22Rv1 (cell line): ENCODE results near the gene GRAP2.

ENCODE experiments used
- H3K27ac ChIP-seq: fragments of 450-650 bp; 2 replicates; pipeline ENCODE4 v1.5.1; 2017
- ZFX ChIP-seq: fragments of 450-650 bp; IDR thresholded peaks from 2 replicates; pipeline ENCODE4 v1.6.1; 2017; ENCODE audit warnings: antibody characterized with exemption, borderline replicate concordance
- TF ChIP-seq, protein P1 (sequence below): fragments of 450-650 bp; IDR thresholded peaks from 2 replicates; pipeline ENCODE4 v1.5.1; 2017; ENCODE audit warnings: mild to moderate bottlenecking

Gene GRAP2

DNA sequence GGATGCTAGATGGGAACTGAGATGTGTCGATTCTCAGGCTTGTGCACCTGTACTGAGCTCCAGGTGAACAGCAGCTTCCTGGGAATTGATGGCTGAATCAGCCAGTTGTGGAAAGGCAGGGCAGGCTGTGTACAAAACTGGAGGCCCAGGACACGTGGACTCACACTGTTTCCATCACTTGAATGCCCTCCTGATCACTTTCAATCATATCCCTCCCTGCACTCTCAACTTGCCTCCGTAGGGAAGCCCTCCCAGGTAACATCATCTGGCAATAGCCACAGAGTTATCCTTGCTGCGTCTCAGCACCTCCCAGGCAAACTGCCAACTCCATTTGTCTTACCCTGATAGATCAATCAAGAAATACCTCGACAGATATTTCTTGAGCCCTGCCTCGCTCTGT, 104.0 kb downstream of the GRAP2 start:
- H3K27ac ChIP-seq: no peak overlapping the region
- TF ChIP-seq ZFX: no peak
- TF ChIP-seq, protein P1, sequence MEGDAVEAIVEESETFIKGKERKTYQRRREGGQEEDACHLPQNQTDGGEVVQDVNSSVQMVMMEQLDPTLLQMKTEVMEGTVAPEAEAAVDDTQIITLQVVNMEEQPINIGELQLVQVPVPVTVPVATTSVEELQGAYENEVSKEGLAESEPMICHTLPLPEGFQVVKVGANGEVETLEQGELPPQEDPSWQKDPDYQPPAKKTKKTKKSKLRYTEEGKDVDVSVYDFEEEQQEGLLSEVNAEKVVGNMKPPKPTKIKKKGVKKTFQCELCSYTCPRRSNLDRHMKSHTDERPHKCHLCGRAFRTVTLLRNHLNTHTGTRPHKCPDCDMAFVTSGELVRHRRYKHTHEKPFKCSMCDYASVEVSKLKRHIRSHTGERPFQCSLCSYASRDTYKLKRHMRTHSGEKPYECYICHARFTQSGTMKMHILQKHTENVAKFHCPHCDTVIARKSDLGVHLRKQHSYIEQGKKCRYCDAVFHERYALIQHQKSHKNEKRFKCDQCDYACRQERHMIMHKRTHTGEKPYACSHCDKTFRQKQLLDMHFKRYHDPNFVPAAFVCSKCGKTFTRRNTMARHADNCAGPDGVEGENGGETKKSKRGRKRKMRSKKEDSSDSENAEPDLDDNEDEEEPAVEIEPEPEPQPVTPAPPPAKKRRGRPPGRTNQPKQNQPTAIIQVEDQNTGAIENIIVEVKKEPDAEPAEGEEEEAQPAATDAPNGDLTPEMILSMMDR: no peak

DNA sequence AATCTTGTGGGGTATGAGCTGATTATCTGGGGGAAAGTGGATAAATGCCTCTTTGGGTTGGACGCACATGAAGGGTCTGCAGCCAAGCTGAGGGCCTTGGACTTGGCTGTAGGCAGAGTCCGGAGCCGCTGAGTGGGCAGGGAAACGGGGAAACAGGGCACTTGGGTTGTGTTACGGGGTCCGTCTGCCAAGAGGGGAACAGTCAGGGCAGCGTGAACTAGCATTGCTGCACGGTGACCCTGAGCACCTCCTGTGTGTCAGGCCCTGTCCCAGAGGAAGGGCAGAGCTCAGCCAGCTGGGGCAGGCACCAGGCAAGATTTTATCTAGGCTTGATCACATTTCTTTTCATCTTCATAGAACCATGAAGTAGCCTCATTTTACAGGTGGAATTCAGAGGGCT, 105.8 kb downstream of the GRAP2 start:
- no peak for TF ChIP-seq ZFX
- TF ChIP-seq, protein P1: no peak
- no peak overlapping the region for H3K27ac ChIP-seq

DNA sequence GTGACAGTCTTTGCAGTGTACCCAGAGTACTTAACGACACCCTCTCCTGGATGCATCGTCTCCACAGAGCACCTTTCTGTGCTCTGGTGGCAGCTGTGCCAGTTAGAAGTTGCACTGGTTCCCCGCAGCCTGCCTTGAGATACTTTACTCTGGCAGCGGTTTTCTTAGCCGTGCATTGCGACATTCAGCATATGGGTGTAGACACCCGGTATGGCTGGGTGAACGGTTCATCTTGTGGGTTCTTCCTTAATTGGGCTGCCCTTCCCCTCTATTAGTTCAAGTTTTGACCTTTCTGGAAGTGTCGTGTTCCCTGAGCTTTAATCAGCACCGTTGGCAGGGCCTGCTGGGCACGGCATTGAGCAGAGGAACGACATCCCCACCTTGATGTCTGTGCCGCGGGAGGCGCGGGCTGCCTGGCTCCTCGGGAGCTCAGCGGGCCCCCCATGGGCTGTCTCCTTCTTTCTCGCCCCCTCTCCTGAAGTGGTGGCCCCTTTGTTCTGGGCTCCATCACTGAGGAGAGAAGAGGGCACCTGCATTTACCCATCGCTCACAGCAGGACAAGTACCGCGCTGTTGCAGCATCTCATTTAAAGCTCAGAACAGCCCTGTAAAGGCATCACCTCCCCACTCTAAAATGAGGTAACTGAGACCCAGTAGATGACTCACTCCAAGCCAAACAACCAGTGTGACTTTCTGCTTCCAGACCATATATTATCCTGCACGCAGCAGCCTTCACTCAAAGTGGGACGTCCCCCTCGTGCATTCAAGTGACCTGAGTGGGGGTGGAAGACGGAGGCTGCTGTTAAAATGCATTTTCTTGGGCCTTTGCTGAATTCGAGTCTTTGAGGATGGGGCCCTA, 107.2 kb downstream of the GRAP2 start:
- no peak overlapping the region for H3K27ac ChIP-seq
- TF ChIP-seq ZFX: no peak
- TF ChIP-seq, protein P1: no peak

DNA sequence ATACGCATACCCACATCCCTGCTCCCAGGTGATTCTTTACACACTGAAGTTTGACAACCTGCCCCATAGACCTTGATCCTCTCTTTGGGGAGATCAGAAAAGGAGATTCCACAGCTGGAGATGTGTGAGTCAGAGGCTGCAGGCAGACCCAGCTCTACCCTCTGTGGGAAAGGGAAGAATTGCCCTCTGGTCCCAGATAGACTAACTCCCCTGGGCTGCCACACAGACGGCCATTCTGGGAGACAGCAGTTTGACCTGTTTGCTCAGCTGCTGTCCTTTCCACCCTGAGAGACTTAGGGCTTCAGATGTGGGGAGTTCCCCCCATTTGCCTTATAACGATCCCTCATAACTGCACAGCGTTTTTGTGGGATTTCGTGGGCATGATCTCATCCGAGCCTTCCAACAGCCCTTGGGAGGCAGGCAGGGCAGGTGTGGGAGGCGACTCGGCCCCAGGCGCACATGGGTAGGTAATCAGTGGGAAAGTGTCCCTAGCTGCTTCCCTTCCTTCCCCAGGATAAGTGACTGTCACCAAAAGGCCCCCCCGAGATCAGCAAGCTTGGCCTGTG, 107.9 kb downstream of the GRAP2 start:
- no peak for TF ChIP-seq ZFX
- TF ChIP-seq, protein P1: no peak
- no peak overlapping the region for H3K27ac ChIP-seq

DNA sequence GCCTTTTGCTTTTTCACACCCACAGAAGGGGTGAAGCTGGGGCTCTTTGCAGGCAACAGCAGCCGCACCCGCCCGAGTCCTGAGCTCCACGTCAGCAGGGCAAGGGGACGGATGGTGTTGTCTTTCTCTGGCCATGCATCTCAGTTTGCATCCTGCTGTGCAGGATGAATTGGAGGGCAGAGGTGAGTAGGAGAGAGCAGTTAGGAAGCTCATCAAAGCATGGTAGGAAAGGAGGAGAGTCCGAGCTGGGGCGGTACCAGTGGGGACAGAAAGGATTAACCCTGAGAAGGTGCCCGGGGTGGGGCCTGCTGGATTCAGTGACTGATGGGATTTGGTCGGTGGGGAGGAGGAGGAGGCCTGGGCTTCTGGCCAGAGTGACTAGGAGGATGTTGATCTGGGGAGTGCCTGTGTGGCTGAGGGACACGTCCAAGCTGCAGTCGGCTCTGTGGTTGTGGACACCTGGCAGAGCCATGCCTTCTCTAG, 108.4 kb downstream of the GRAP2 start:
- TF ChIP-seq, protein P1: no peak
- no peak overlapping the region for H3K27ac ChIP-seq

DNA sequence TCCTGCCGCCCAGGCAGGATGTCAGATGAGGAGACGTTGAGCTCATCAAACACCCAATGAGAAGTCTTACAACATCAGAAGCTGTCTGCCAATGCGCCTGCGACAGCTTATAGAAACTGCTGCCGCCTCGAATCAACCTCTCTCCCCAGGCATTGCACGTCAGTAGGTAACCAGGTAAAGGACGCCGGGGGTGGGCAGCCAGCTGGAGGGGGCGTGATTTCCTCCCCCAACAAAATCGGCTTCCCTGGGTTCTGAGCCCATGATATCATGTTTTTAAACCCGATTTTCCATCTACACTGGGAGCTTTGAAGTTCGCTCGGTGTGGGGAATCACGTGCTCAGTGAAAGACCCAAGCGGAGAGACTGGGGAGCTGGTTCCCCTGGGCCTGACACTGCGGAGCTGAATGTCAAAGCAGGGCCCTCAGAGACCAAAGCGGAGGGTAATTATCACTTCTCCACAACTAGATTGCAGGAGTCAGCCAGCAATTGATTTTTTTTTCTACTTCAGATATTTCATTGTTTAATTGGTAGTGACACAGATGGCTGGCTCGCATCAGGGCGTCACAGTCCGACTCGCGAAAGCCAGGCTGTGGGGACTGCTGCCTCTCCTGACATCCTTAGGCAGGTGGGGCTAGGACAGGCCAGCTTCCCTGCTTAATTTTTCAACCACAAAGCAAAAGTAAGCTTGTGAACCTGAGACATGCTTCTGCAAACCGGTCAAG, 109.2 kb downstream of the GRAP2 start:
- TF ChIP-seq, protein P1: no peak
- TF ChIP-seq ZFX: no peak
- no peak overlapping the region for H3K27ac ChIP-seq

DNA sequence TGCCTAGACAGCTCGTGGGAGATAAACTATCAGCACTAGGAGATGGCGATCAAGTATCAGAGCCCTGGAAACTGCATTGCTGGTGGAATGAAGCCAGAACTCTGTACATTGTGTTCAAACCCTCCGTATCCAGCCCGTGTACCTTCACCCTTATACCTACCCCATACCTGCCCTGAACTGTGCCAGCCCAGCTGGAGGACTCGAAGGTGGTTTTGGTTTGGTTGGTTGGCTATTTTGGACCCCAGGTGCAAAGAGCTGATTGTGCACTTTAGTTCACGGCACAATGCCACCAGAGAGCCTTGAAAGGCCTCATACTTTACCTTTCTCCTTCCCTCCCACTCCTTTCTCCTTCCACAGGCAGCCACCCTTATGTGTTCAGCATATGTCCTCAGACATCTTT, 109.9 kb downstream of the GRAP2 start:
- TF ChIP-seq, protein P1: no peak
- TF ChIP-seq ZFX: no peak
- H3K27ac ChIP-seq: no peak overlapping the region
